Fibroblast of skin of right biceps (primary cell): ENCODE data around the gene PKP2.
A peak's percentile ranks its signal among the peaks of the same experiment; 100 is the strongest.
"Not testable (repeated sequence)": the region's sequence is repeated elsewhere in the genome, so short reads cannot be mapped to it uniquely, and the experiment has no call there.

ENCODE experiments used
- DNase-seq: peaks from one replicate; pipeline ENCODE4 v3.0.0-alpha.2; 2013

Gene PKP2

DNA sequence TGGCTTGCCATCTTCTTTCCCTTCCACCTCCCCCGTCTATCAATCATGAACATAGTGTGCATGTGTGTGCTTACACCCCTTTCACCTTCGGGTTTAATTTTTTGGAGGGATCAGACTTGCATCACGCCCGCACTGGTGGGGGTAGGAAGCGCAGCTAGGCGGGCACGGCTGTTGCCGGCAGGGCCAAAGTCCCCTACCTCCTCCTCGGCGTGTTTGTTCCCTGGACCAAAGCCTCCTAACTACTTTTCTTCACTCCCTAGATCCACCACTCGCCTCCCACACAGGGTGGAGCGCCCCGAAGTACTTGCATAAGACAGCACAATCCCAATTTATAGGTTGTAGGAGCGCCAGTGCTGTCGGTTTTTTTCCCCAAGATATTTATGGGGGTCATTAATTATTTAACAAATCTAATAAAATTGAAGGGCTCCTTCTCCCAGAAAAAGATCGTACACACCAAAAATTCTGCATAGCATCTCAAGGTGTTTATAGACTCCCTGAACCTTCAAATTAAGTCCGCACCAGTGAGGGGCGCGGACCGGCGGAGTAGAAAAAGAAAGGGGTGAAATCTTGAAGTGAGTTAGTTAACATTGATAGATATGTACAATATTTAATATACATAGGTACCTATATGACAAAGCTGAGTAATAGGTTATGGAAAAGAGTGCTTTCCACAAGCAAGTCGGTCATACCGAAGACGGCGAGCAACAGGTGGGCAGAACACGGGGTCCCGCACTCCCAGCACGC, 717 bp downstream of the PKP2 start:
- no peak for DNase-seq

GRCh38 chr12:32894566-32894965, 2.0 kb downstream of the PKP2 start:
- no peak for DNase-seq

DNA sequence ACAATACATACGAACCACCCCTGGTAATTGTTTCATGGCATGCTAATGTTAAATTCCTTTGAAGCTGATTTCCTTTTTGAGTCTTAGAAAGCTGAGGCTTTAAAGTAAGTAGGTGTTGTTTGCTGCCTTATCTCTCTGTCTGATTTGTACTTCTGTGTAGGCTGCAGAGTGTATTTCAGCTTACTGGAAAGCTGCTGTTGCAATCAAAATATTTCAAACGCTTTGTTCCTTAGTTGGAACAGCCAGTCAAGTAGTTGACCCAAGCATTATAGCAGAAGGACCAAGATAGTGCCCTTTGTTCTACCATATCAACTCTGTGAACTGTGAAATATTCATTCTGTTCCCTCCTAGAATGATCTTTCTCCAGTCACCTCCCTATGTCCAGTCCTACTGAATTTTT, 3.1 kb downstream of the PKP2 start:
- no peak for DNase-seq

DNA sequence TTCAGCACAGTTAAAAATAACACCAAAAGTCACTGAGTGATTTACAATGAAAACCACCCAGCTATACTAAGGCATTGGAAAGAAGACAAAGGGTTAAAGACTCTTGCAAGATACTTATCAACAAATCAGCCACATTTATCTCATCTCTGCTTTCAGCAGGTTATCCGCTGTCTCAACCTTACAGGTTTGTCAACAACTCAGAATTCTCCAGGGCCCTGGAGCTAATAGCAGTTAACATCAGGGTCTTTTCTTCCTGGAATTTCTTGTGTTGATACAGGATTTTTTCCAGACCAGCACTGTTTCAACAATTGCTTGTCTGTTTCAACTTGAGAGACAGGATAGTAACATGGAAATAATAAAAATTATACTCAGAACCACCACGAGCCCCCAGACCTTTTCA, 3.5 kb downstream of the PKP2 start:
- DNase-seq: no peak

GRCh38 chr12:32892369-32892768, 4.2 kb downstream of the PKP2 start:
- DNase-seq: not testable (repeated sequence)

DNA sequence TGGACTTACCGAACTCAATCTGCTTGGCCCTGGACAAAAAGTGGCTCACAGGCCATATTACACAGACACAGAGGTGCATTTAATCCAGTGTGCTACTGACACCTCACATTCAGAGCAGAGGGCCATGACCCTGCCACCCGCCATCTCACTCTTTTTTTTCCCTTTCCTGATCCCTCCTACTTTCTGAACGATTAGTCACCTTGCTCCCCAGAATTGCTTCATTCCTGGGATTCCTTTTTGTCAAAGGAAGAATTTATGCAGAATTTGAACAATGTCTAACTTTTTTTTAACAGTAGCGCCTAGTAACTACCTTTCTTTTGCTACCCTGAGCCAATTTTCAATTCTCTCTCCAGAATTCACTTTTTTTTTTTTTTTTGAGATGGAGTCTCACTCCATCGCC, 4.6 kb downstream of the PKP2 start:
- DNase-seq: peak; percentile 9

- DNase-seq: no peak
Observed at GRCh38 chr12:32891526-32891925, 5.1 kb downstream of the PKP2 start.

GRCh38 chr12:32889011-32889760, 7.4 kb downstream of the PKP2 start:
- DNase-seq: no peak

GRCh38 chr12:32887058-32887457, 9.5 kb downstream of the PKP2 start:
- no peak for DNase-seq

GRCh38 chr12:32885831-32886230, 10.7 kb downstream of the PKP2 start:
- no peak for DNase-seq

- no peak for DNase-seq
Observed at GRCh38 chr12:32884962-32885361, 11.6 kb downstream of the PKP2 start.

DNA sequence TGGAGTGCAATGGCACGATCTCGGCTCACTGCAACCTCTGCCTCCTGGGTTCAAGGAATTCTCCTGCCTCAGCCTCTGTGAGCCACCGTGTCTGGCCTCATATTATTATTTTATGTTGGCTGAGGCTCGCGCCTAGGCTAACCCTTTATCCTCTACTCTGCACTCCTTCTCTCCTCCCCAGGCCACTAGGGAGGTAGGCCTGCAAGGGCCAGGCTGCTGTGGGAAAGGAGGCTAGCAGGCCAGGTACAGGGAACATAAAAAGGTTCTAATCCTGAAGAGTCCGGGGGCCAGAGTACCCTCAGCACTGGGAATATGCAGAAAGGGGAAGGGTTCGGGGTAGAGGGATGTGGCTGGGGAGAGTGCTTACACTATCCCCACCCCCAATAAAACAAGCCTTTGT, 14.9 kb downstream of the PKP2 start:
- no peak for DNase-seq

GRCh38 chr12:32881107-32881506, 15.5 kb downstream of the PKP2 start:
- DNase-seq: no peak

GRCh38 chr12:32879066-32879465, 17.5 kb downstream of the PKP2 start:
- DNase-seq: not testable (repeated sequence)

- no peak for DNase-seq
Observed at GRCh38 chr12:32877601-32878459, 18.7 kb downstream of the PKP2 start.

- no peak for DNase-seq
Observed at GRCh38 chr12:32876004-32876403, 20.6 kb downstream of the PKP2 start.

GRCh38 chr12:32874975-32875374, 21.6 kb downstream of the PKP2 start:
- DNase-seq: no peak

DNA sequence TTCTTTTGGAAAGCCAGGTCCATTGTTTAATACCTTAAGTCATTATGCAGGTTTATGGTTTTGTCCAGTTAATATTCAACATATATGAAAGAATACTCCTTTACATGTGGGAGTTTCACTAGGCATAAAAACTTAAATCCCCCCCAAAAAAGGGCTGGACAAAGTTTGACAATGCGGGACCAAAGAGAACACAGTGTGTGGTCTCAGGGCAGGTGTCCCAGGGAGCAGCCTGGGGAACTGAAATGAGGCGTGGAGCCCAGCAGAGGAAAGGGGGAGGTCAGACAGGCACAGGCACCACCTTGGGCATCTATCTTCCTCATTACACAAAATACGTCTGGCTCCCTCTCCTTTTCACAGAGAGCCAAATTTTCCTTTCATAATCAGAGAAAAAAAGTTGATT, 22.5 kb downstream of the PKP2 start:
- no peak for DNase-seq

DNA sequence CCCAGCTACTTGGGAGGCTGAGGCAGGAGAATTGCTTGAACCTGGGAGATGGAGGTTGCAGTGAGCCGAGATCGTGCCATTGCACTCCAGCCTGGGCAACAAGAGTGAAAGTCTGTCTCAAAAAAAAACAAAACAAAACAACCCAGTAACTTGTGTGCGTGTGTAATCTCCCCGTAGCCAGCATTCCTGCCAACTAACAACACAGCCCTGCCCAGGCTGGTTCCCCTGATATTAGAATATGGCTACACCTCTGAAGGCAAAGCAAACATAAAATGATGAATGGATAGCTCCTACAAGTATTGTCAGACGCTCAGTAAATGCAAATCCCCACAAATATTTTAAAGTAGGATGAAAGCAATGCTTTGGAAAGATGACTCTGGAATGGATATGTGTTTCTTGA, 24.2 kb downstream of the PKP2 start:
- not testable (repeated sequence) for DNase-seq

- DNase-seq: no peak
Observed at GRCh38 chr12:32870716-32871115, 25.9 kb downstream of the PKP2 start.

DNA sequence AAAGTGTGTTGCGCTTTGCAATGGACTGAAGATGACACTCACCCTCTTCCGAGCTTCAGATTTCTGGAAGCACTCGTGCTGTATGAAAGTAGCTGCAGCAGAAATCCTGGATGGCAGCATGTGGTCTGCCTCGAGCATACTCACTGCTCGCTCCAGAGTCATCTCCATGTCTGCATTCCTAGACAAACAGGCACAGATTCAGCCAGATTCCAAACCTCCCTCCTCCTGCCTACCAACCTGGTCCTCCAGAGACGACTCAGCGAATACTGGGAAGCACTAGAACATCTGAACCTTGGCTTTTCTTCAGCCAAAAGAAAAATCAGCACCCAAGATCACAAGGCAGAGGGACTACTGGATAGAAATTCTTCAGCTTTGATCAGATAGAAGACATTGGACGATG, 27.7 kb downstream of the PKP2 start:
- DNase-seq: no peak

GRCh38 chr12:32864731-32865130, 31.8 kb downstream of the PKP2 start:
- DNase-seq: no peak

GRCh38 chr12:32863128-32863527, 33.4 kb downstream of the PKP2 start:
- no peak for DNase-seq

- not testable (repeated sequence) for DNase-seq
Observed at GRCh38 chr12:32861658-32862057, 34.9 kb downstream of the PKP2 start.
